OCI-LY7 (cell line): Measurements from ENCODE around the gene ANKDD1B. TPM values are rescaled to one million over a fixed set of nuclear protein-coding genes. Genes with fewer than 3 reads are reported as not detected.
A peak's percentile ranks its signal among the peaks of the same experiment; 100 is the strongest.

Experiments used
- BruUV-seq: library from RNA; stranded (reverse); fragments of 400-500 nt; replicated peaks from 2 replicates; lab custom pipeline; 2021; lab: Mats Ljungman, UMichigan
- CTCF ChIA-PET: fragments of 300-600 bp; sonication (Branson Sonifier 250); formaldehyde crosslinking; loops from one replicate; lab custom pipeline; 2022; ENCODE audit warnings: antibody characterized with exemption; ENCODE audit not compliant: unreplicated experiment; lab: Charles Lee
- POLR2A ChIA-PET: fragments of 300-600 bp; sonication (Branson Sonifier 250); formaldehyde crosslinking; loops from one replicate; lab custom pipeline; 2022; ENCODE audit warnings: antibody characterized with exemption; lab: Charles Lee
- DNase-seq: peaks from one replicate; pipeline ENCODE4 v3.0.0-alpha.2; 2015; ENCODE audit warnings: low spot score
- H2AFZ ChIP-seq: fragments of 200-600 bp; sonication (generic), shearing (Covaris generic); 2 replicates; pipeline ENCODE4 v1.6.1; 2014; ENCODE audit warnings: mild to moderate bottlenecking, antibody characterized with exemption, low read length, moderate library complexity
- H3K27ac ChIP-seq: fragments of 200-600 bp; sonication (generic); 2 replicates; pipeline ENCODE4 v1.5.1; 2014; ENCODE audit warnings: mixed run types, low read depth, mild to moderate bottlenecking, moderate library complexity, low read length, inconsistent platforms; ENCODE audit not compliant: poor library complexity, severe bottlenecking
- H3K36me3 ChIP-seq: fragments of 200-600 bp; sonication (generic); 2 replicates; pipeline ENCODE4 v1.6.1; 2014; ENCODE audit warnings: mild to moderate bottlenecking, antibody characterized with exemption, low read length, moderate library complexity, mixed read lengths; ENCODE audit not compliant: insufficient read depth
- H3K4me1 ChIP-seq: fragments of 200-600 bp; sonication (generic); 2 replicates; pipeline ENCODE4 v1.5.1; 2014; ENCODE audit warnings: mild to moderate bottlenecking, low read length; ENCODE audit not compliant: insufficient read depth, poor library complexity, severe bottlenecking
- H3K4me2 ChIP-seq: fragments of 200-600 bp; sonication (generic); 2 replicates; pipeline ENCODE4 v1.6.1; 2014; ENCODE audit warnings: mild to moderate bottlenecking, low read length
- H3K4me3 ChIP-seq: fragments of 200-600 bp; sonication (generic); 2 replicates; pipeline ENCODE4 v1.5.1; 2014; ENCODE audit warnings: mild to moderate bottlenecking, low read depth, low read length; ENCODE audit not compliant: poor library complexity, severe bottlenecking
- H3K79me2 ChIP-seq: fragments of 200-600 bp; sonication (generic); 2 replicates; pipeline ENCODE4 v1.6.1; 2016; ENCODE audit warnings: low read depth, mild to moderate bottlenecking, low read length, moderate library complexity, mixed read lengths; ENCODE audit not compliant: insufficient read depth
- H3K9me2 ChIP-seq: fragments of 200-600 bp; sonication (generic); 2 replicates; pipeline ENCODE4 v1.6.1; 2016; ENCODE audit warnings: mild to moderate bottlenecking, low read length, mixed read lengths; ENCODE audit not compliant: insufficient read depth
- H3K9me3 ChIP-seq: fragments of 200-600 bp; sonication (generic); 2 replicates; pipeline ENCODE4 v1.6.1; 2014; ENCODE audit warnings: mild to moderate bottlenecking, mixed run types, low read length, mixed read lengths
- H4K20me1 ChIP-seq: fragments of 200-600 bp; sonication (generic); 2 replicates; pipeline ENCODE4 v1.6.1; 2014; ENCODE audit warnings: mild to moderate bottlenecking, antibody characterized with exemption, low read length, moderate library complexity, mixed read lengths; ENCODE audit not compliant: insufficient read depth
- EZH2phosphoT487 ChIP-seq: fragments of 200-600 bp; sonication (generic); IDR thresholded peaks from 2 replicates; pipeline ENCODE4 v1.6.1; 2018; ENCODE audit warnings: low read depth, borderline replicate concordance, mild to moderate bottlenecking, mixed run types, antibody characterized with exemption, low read length, moderate library complexity, mixed read lengths
- intact Hi-C: fragments of 100-400 bp; cut with micrococcal nuclease; formaldehyde crosslinking; loops from one replicate; pipeline ENCODE4 v1.10.0; 2022; ENCODE audit not compliant: unreplicated experiment
- total RNA-seq, 2 experiments: library from RNA; depleted of rRNA in 1 of 2; stranded (reverse); fragments of >200 nt in 1 of 2; shearing (Covaris generic) in 1 of 2; gene quantifications; 2 replicates each; pipeline ENCODE4 v1.2.3, GENCODE V29; 2014 to 2022
- TF ChIP-seq, protein P1 (sequence below): fragments of 200-600 bp; sonication (generic); conservative IDR thresholded peaks from 2 replicates; pipeline ENCODE4 v1.5.1; 2014; ENCODE audit warnings: mild to moderate bottlenecking, antibody characterized with exemption, low read length, moderate library complexity, mixed read lengths

The ANKDD1B gene
- total RNA-seq, 2 experiments from 2014 or later = not detected

GRCh38 chr5:75666801-75667200 is 55.5 kb downstream of the ANKDD1B start:
- intact Hi-C loops = loop anchor here (5.0 kb wide), 1 partner anchor 430 kb away; the partner anchor contains the start of gene ANKRD31
- POLR2A ChIA-PET = no interaction called here
- CTCF ChIA-PET = no interaction called here

GRCh38 chr5:75667586-75667985 is 56.3 kb downstream of the ANKDD1B start:
- Histone ChIP-seq H3K9me2 (no peaks in the 10 kb centered on the region), H3K4me1 (peaks cover 4% of the 10 kb centered on the region), H3K4me2 (no peak overlapping the region), H3K9me3 (no peaks in the 10 kb centered on the region), H3K79me2 (no peaks in the 10 kb centered on the region), H3K36me3 (peaks cover 8% of the 10 kb centered on the region), H2AFZ (no peak overlapping the region), H3K4me3 (no peak overlapping the region), H3K27ac (no peak overlapping the region), H4K20me1 (no peaks in the 10 kb centered on the region)
- POLR2A ChIA-PET = no interaction called here
- CTCF ChIA-PET = no interaction called here
- no peak for DNase-seq
- BruUV-seq = no TSS peak
- intact Hi-C loops = loop anchor here (5.0 kb wide), 1 partner anchor 430 kb away; the partner anchor contains the start of gene ANKRD31
- TF ChIP-seq EZH2phosphoT487 = no peak
- TF ChIP-seq, protein P1, sequence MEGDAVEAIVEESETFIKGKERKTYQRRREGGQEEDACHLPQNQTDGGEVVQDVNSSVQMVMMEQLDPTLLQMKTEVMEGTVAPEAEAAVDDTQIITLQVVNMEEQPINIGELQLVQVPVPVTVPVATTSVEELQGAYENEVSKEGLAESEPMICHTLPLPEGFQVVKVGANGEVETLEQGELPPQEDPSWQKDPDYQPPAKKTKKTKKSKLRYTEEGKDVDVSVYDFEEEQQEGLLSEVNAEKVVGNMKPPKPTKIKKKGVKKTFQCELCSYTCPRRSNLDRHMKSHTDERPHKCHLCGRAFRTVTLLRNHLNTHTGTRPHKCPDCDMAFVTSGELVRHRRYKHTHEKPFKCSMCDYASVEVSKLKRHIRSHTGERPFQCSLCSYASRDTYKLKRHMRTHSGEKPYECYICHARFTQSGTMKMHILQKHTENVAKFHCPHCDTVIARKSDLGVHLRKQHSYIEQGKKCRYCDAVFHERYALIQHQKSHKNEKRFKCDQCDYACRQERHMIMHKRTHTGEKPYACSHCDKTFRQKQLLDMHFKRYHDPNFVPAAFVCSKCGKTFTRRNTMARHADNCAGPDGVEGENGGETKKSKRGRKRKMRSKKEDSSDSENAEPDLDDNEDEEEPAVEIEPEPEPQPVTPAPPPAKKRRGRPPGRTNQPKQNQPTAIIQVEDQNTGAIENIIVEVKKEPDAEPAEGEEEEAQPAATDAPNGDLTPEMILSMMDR = peak; percentile 41; the same call in 1 of the 2 replicates

More at GRCh38 chr5:75666801-75667200, 55.5 kb downstream of the ANKDD1B start:
- no peaks in the 10 kb centered on the region for H4K20me1 ChIP-seq
- H3K27ac ChIP-seq = no peak overlapping the region
- no TSS peak for BruUV-seq
- TF ChIP-seq, protein P1 = no peak
- TF ChIP-seq EZH2phosphoT487 = no peak
- no peaks in the 10 kb centered on the region for H3K79me2 ChIP-seq
- H3K9me3 ChIP-seq = no peaks in the 10 kb centered on the region
- H2AFZ ChIP-seq = no peak overlapping the region
- H3K36me3 ChIP-seq = peaks cover under 1% of the 10 kb centered on the region; the same call in 1 of the 2 replicates
- DNase-seq = no peak
- no peaks in the 10 kb centered on the region for H3K9me2 ChIP-seq
- no peak overlapping the region for H3K4me3 ChIP-seq
- H3K4me2 ChIP-seq = no peak overlapping the region
- H3K4me1 ChIP-seq = peaks cover 4% of the 10 kb centered on the region

DNA sequence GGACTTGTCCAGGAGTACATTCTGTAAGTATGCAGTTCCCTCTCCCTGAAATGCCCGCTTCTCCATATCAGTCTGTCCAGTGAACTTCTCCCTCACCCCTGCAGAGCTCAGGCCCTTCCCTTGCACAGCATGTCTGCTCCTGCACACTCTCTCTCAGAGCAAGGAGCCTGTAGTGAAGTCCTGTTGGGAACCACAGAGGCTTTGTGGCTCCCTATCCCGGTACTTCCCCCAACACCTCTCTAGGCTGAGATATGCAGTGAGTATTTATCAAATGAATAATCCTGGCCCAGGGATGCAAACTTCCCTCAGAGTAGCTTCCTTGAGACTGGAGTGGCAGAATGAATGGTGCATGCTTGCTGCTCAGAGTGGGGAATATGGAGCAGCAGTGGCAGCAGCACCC is 57.2 kb downstream of the ANKDD1B start:
- Histone ChIP-seq H3K4me2 (no peak overlapping the region; the same call in 1 of the 2 replicates), H3K79me2 (no peaks in the 10 kb centered on the region), H3K36me3 (peaks cover 16% of the 10 kb centered on the region), H3K9me2 (no peaks in the 10 kb centered on the region), H2AFZ (no peak overlapping the region), H3K4me3 (no peak overlapping the region), H3K4me1 (peaks cover 4% of the 10 kb centered on the region), H3K27ac (no peak overlapping the region), H3K9me3 (no peaks in the 10 kb centered on the region), H4K20me1 (no peaks in the 10 kb centered on the region)
- no peak for DNase-seq
- POLR2A ChIA-PET = interaction anchor here (0.6 kb wide), 1 partner anchor 422 kb away, joined by 3 read pairs; no protein-coding TSS in a partner anchor
- CTCF ChIA-PET = interaction anchor here (1.1 kb wide), 1 partner anchor 9 kb away, joined by 4 read pairs; no protein-coding TSS in a partner anchor
- TF ChIP-seq EZH2phosphoT487 = no peak
- TF ChIP-seq, protein P1 = no peak
- intact Hi-C loops = loop anchor here (5.0 kb wide), 1 partner anchor 431 kb away; the partner anchor contains the start of gene ANKRD31
- BruUV-seq = no TSS peak
